HG03045 (cell line): ENCODE data around the gene HOOK2.
A peak's percentile ranks its signal among the peaks of the same experiment; 100 is the strongest.
"Not testable (repeated sequence)": the region's sequence is repeated elsewhere in the genome, so short reads cannot be mapped to it uniquely, and the experiment has no call there.

Experiments
- ATAC-seq: cut with Tn5 transposase; IDR thresholded peaks from one replicate; pipeline ENCODE4 v1.9.1; 2021; ENCODE audit warnings: mild to moderate bottlenecking, moderate library complexity; ENCODE audit not compliant: unreplicated experiment

The HOOK2 gene

DNA sequence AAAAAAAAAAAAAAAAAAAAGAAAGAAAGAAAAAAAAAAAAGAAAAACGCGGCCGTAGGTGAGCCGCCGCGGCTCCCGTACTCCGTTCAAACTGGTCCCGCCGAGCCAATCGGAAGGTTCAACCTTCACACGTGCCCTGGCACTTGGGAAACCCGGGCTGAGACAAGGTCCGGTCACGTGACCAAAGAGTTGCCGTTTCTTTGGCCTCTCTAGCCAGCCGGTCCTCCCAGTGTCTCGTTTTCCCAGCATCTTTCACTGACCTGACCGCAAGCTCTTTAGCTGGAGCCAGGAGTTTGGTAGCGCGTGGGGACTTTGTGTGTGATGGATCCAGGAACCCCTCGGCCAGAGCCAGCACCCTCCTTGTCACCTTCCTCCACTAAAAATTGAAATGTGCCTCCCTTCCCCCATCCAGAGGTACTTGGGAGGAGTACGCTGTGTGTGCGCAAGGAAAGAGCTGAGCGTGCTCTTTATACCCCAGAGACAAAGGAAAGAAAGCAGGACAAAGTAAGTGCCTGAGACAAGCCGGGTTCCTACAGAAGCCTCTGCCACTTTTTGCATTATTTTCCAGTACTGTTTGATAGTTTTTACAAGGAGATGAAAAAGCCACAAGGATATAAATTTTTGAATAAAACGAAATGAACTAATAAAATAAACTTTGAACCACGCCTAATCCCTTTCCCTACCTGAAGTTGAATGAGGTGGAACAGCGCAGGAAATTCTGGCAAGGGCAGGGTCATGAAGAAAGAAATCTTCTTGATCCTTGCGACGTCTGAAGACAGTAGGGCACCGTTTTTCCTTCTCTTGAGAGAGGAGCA is 52.6 kb downstream of the HOOK2 start:
- peak; percentile 79 for ATAC-seq

DNA sequence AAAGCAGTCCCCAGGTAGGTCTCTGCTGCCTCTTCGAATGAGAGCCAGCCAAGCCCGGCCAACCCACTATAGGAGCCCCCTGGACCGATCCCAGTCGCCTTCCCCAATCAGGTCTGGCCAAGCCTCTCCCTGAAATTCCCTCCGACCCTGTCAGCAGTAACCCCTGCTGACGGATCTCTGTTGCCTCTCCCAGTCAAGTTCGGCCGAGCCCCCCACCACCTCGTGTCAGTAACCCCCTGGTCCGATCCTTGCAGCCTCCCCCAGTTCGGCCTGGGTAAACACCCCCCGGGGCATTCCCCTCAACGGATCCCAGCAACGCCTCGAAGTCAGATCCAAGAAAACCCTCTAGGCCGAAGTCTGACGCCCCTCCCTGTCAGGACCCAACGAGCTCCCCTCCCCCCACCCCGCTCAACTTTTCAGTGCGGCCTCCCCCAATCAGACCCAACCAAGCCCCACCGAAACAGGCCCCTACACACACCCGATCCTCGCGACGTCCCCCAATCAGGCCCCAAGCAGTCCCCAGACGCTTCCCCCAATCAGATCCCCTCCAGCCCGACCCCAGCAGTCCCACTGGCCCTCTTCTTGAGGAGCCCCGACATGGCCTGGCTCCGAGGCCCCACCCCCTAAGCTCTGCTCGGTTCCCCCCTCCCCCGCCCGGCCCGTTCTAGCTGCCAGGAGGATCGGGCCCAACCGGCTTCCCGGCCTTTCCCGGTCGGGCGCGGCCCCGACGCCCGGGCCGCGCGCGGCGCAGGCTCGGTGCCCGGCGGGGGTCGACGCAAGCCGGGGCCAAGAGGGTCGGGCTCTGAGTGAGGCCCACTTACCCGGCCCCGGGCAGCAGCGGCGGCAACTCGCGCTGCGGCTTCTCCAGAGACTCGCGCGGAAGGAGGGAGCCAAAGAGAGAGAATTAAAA is 53.4 kb downstream of the HOOK2 start:
- ATAC-seq, result peak; percentile 27

DNA sequence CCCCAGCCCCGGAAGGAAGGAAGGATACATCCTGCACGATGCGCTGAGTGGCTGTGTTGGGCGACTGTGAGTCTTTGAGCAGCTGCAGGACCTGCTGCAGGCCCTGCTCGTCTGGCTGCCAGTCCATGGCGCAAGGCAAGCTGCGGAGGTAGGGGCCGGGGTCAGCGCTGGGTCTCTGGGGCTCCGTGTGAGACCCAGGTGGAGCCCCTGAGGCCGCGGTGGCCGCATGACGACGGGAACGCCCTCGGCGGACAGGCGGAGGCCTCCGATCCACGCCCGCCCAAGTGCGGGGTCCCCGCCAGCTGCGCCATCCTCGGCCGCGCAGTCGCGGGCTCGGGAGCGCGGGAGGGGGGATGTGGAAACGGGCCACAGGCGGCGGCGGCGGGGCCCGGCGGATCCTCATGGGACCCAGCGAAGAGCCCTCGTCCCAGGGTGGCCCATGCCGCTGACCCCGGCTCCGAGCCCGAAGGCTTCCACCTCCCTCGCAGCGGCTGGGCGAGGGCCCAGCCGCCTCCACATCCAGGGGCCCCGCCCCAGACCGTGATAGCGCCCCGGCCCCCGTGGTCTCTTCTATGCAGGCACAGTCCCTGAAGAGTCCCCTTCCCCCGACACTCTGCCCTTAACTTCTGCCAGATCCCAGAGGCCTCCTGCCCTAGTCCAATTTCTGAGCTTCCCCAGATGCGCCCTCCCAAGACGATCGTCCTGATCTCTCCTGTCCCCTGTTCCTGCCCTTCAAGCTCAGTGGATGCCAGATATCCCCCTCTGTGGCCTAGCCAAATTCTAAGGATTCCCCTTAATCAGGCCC is 54.3 kb downstream of the HOOK2 start:
- no peak for ATAC-seq

DNA sequence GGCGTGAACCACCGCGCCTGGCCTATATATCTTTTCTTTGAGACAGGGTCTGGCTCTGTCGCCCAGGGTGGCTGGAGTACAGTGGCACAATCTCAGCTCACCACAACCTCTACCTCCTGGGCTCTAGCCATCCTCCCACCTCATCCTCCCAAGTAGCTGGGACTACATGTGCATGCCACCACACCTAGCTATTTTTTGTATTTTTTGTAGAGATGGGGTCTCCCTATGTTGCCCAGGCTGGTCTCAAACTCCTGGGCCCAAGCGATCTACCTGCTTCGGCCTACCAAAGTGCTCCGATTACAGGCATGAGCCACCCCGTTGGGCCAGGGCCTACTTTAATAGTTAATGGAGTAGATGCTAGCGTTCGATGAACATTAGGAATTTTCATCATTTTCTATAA is 55.1 kb downstream of the HOOK2 start:
- no peak for ATAC-seq

DNA sequence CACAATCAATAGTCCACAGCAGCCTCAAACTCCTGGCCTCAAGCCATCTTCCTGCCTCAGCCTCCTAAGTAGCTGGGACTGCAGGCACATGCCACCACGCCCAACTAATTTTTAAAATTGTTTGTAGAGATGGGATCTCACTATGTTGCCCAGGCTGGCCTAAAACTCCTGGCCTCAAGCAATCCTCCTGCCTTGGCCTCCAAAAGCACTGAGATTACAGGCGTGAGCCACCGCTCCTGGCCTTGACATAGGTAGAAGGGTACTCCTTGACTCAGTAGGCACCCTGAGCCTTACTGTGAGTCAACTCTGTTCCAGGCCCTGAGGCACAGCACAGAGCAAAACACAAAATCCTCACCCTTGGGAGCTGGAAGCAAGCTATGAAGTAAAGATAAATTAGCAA is 59.4 kb downstream of the HOOK2 start:
- no peak for ATAC-seq

DNA sequence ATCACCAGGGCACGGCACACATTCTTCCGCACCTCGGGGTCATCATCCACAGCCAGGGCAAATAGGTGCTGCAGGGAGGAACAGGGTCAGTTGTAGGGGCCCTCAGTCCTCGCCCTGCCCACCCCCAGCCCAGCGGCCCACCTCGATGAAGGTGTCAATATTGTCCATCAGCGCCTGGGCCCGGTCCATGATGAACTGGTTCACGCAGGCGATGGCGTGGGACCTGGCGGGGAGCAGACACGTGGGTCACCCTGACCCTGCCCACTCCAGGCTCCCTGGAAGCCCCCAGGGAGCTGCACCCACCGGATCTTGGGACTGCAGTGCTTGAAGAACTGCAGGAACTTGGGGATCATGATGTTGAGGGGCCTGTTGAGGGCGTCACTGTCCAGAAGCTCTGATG is 60.2 kb downstream of the HOOK2 start:
- no peak for ATAC-seq

DNA sequence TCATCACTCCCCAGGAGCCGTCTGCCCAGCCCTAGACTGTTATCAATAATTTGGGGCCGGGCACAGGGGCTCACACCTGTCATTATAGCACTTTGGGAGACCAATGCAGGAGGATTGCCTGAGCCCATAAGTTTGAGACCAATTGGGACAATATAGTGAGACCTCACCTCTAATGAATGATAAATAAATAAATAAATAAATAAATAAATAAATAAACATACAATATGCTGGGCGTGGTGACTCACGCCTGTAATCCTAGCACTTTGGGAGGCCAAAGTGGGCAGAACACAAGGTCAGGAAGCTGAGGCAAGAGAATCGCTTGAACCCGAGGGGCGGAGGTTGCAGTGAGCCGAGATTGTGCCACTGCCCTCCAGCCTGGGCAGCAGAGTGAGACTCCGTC is 62.0 kb downstream of the HOOK2 start:
- not testable (repeated sequence) for ATAC-seq
